NOMO-1 treated with DMSO at 0.1 percent for 48 hours (cell line): ENCODE results near the gene CCNQ.
A peak's percentile ranks its signal among the peaks of the same experiment; 100 is the strongest.
"Not testable (repeated sequence)": the region's sequence is repeated elsewhere in the genome, so short reads cannot be mapped to it uniquely, and the experiment has no call there.

Source experiments
- DNase-seq: peaks from one replicate; lab custom pipeline; 2025; ENCODE audit not compliant: unreplicated experiment; lab: John Stamatoyannopoulos, UW

The CCNQ gene

GRCh38 chrX:153623310-153624029 is 24.5 kb upstream of the CCNQ start:
- no peak for DNase-seq

DNA sequence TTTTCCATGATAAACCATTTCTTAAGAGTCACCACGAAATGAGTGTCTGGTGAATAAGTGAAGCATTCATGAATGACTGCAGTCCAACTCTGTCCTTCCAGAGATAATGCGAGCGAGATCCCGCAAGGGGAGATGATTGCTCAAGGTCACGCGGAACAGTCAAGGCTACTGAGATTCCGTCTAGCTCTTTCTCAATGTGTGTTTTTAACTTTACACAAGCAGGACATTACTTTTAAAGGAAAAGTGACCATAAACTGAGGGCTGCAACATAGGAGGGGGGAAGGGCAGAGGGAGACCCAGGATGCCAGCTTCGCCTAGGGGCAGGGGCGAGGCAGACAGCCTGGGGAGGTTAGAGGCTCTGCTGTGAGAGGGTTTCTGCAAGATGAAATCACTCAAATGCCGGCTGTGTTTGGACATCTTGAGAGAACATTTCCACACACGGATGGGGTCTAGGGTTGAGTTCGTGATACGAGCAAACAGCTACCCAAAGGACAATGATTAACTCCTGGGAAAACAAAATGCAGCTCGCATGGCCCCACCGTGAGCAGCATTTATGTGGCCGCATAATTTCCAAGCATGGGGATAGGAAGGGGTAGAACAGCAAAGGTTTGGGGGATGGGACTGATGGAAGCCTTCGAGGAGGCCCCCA is 23.8 kb upstream of the CCNQ start:
- DNase-seq: no peak

DNA sequence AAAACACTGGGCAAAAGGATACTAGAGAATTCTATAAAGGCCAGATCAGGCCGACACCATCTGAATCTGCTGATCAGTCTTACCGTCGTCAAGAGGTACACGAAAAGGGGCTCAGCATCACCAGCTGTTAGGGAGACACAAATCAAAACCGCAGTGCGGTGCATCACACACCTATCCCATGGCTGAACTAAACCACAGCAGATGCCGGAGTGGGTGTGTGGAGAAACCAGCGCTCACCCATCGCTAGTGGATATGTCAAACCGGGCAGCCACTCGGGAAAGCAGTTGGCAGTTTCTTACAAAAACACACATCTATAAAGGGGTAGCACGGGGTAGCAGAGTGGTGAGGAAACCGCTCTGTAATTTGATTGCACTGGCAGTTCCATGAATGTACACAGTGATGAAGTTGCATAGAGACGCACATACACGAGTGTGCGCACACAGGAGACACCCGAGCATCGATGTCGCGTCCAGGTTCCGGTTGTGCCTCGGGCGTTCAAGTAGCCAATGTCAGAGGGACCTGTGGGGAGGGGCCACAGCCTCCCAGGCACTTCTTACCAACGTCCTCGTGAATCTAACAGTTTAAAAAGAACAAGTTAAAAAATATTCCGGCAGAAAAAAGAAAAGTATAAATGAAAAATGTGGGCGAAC is 23.1 kb upstream of the CCNQ start:
- DNase-seq: no peak

GRCh38 chrX:153620576-153620975 is 21.6 kb upstream of the CCNQ start:
- DNase-seq: no peak

DNA sequence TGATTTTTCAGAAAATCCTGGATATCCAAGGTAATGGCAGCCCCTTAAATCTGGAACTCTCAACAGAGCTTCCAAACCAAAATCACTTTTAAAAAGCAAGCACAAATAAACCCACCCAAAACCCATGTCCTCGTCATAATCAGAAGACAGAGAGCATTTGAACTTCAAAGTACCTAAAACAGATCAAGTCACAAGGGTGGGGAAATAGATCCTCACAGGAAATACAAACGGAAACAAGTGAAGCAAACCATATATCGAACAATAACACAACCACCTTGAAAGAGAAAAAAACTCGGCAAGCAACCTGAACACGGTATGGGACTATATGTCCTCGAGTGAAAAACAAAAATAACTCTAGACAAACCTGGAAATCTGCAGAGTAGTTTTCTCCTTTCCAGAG is 15.9 kb upstream of the CCNQ start:
- no peak for DNase-seq

- no peak for DNase-seq
Measured at GRCh38 chrX:153612413-153612812, 13.5 kb upstream of the CCNQ start.

GRCh38 chrX:153611298-153612095 is 12.6 kb upstream of the CCNQ start:
- DNase-seq: no peak

DNA sequence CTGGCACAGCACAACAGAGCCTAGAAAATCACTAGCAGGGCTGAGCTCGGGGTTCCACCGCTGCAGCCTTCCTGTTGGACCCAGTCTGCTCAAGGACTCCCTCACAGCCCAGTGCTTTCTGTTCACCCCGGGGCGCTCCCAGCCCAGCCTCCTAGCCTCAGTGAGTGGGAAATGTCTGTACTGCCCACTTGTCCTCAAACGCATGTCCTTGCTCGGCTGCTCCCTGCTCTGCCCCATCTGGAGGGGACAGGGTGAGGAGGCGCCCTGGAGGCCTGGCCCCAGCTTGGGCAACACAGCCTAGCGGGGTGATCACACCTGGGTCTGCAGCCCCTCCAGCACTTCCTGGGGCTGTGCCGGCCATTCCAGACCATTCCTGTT is 11.9 kb upstream of the CCNQ start:
- no peak for DNase-seq

DNA sequence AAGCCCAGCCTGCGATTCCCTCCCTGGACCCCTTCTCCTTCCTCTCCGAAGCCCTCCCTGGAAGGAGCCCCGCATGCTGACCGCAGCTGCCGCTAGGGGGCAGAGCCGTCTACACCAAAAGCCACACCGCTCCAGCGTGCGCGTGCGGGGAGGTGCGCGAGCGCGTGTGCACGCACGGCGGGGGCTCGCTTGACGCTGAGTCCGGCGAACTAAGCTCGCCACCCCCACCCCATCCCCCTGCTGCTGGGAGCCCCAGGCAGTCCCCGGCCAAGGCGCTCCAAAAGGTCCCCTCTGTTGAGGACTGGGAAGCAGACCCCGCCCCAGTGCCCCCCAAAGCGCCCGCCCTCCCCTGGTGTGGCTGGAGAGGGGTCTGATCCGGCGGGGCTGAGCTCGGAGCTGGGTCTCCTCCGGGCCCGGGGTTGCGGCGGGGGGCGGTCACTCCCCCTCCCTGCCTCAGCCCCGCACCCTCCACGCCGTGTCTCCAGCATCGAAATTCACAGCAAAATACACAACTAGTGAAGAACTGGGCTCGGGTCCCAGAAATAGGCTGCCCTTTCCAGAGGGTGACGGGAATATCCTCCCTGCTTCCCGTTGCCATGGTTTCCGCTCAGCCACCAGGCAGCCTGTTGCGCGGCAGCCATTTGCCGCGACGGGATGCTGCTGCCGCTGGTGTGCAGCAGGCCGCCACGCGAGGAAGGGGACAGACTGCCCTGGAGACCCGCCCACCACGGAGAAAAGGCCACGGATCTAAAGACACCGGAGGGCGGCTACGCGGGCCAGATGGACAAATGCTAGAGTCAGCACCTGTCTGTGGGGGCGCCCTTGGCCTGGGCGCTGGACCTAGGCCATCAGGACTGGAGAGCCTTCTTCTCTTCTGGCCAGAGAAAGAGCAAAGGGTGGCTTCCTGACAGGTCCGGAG is 11.2 kb upstream of the CCNQ start:
- DNase-seq: no peak

DNA sequence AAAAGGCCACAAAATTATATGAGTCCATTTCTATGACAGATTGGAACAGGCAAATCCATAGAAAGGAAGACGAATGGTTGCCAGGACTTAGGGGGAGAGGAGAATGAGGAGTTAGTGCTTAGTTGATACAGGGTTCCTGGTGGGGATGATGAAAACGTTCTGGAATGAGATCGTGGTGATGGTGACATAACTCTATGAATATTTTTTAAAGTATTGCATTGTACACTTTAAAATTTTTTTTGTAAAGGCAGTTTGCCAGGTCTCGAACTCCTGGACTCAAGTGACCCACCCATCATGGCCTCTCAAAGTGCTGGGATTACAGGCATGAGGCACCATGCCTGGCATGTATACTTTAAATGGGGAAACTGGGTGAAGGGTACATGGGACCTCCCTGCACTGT is 9.9 kb upstream of the CCNQ start:
- DNase-seq: no peak

GRCh38 chrX:153608376-153608775 is 9.4 kb upstream of the CCNQ start:
- no peak for DNase-seq

DNA sequence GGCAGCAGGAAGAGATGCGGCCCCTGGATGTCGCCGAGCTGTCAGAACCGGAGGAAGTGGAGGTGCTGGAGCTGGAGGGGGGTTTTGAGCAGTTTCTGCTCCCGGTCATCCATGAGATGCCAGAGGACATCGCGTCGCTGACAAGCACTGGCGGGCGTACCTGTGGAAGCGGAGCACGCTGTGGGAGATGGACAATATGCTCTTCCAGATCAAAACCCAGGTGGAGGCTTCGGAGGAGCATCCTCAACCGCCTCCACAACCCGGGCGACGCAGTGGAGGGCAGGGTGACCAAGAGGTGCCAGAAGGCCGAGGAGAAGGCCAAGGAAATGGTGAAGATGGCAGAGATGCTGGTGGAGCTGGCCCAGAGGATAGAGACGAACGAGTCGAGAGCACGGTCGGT is 7.6 kb upstream of the CCNQ start:
- DNase-seq: no peak

- not testable (repeated sequence) for DNase-seq
Measured at GRCh38 chrX:153604666-153605380, 5.9 kb upstream of the CCNQ start.

DNA sequence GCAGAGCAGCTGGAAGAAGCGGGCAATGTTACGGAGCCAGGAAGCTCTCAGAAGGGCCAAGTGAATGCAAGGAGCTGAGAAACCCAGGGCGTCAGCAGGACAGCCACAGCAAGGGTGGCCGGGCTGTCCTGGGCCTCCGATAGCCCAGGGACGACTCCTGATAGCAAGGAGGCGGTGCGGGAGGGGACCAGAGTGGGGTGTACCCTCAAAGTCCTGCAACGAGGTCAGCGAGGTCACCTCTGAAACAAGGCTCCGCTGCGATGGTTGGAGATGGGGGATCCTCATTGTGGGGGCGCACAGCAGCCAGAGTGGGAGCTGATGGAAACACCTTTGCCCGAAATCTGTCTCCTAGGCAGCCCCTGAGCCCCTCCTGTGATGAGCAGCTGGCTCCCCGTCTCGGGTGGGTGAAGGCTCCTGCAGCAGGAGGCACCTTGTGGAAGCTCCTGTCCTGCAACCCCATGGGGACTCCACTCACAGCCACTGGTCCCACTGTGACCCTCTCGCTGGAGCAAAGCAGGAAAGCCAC is 4.3 kb upstream of the CCNQ start:
- no peak for DNase-seq

GRCh38 chrX:153602601-153603000 is 3.7 kb upstream of the CCNQ start:
- DNase-seq: no peak

GRCh38 chrX:153601511-153602110 is 2.7 kb upstream of the CCNQ start:
- no peak for DNase-seq

- DNase-seq: no peak
Measured at GRCh38 chrX:153600921-153601320, 2.0 kb upstream of the CCNQ start.

- DNase-seq: peak; percentile 2
Measured at GRCh38 chrX:153600032-153600373, 1.1 kb upstream of the CCNQ start.
